ENCODE results near the gene UBASH3B.
"Not testable (repeated sequence)": the region's sequence is repeated elsewhere in the genome, so short reads cannot be mapped to it uniquely, and the experiment has no call there.

UBASH3B gene

GRCh38 chr11:122711362-122711761, 55.8 kb downstream of the UBASH3B start:
- no peak for DNase-seq

- DNase-seq = peak; percentile 58
These were observed 56.4 kb downstream of the UBASH3B start for GRCh38 chr11:122711831-122712381.

GRCh38 chr11:122714004-122714403, 58.5 kb downstream of the UBASH3B start:
- DNase-seq = no peak

GRCh38 chr11:122714484-122714883, 59.0 kb downstream of the UBASH3B start:
- DNase-seq = no peak

GRCh38 chr11:122715548-122716440, 60.3 kb downstream of the UBASH3B start:
- DNase-seq = no peak

- no peak for DNase-seq
These were observed 61.8 kb downstream of the UBASH3B start for GRCh38 chr11:122717264-122717867.

GRCh38 chr11:122720107-122720881, 64.8 kb downstream of the UBASH3B start:
- no peak for DNase-seq

GRCh38 chr11:122721201-122721963, 65.9 kb downstream of the UBASH3B start:
- DNase-seq = peak; percentile 70

GRCh38 chr11:122721964-122722266, 66.4 kb downstream of the UBASH3B start:
- DNase-seq = no peak

GRCh38 chr11:122723106-122723505, 67.6 kb downstream of the UBASH3B start:
- no peak for DNase-seq

- no peak for DNase-seq
These were observed 68.1 kb downstream of the UBASH3B start for GRCh38 chr11:122723576-122723975.

GRCh38 chr11:122724520-122724919, 69.0 kb downstream of the UBASH3B start:
- no peak for DNase-seq

GRCh38 chr11:122726028-122726427, 70.5 kb downstream of the UBASH3B start:
- no peak for DNase-seq

GRCh38 chr11:122727101-122727929, 71.8 kb downstream of the UBASH3B start:
- DNase-seq = no peak

GRCh38 chr11:122728561-122728960, 73.0 kb downstream of the UBASH3B start:
- DNase-seq = no peak

GRCh38 chr11:122729139-122729538, 73.6 kb downstream of the UBASH3B start:
- no peak for DNase-seq

- DNase-seq = not testable (repeated sequence)
These were observed 75.2 kb downstream of the UBASH3B start for GRCh38 chr11:122730694-122731093.

GRCh38 chr11:122731500-122731913, 76.0 kb downstream of the UBASH3B start:
- no peak for DNase-seq

GRCh38 chr11:122732342-122733315, 77.1 kb downstream of the UBASH3B start:
- no peak for DNase-seq

- no peak for DNase-seq
These were observed 77.8 kb downstream of the UBASH3B start for GRCh38 chr11:122733318-122733717.

Data from right hindlimb (tissue), 1 donor.